IMR-90 (cell line): ENCODE measurements around the gene CNDP1. TPM values are rescaled to one million over a fixed set of nuclear protein-coding genes. Genes with fewer than 3 reads are reported as not detected.

ENCODE experiments used
- ATAC-seq: fragments of 200-7000 bp; cut with Tn5 transposase; 2 replicates; pipeline ENCODE4 v1.9.1; 2020; ENCODE audit warnings: low read depth, mild to moderate bottlenecking, moderate library complexity
- BruUV-seq: library from RNA; stranded (reverse); fragments of 400-500 nt; replicated peaks from 2 replicates; lab custom pipeline; 2021; lab: Mats Ljungman, UMichigan
- CTCF ChIA-PET: fragments of 300-600 bp; formaldehyde crosslinking; extraction: SDS; loops from one replicate; lab custom pipeline; 2021; ENCODE audit warnings: antibody characterized with exemption; lab: Yijun Ruan, JAX
- POLR2A ChIA-PET: fragments of 300-600 bp; sonication (Branson Sonifier 250); formaldehyde crosslinking; loops from one replicate; lab custom pipeline; 2022; ENCODE audit warnings: antibody characterized with exemption; ENCODE audit not compliant: unreplicated experiment; lab: Charles Lee
- DNase-seq: peaks from one replicate; pipeline ENCODE4 v3.0.0; 2013
- H2AFZ ChIP-seq: replicated peaks from 2 replicates; pipeline ENCODE3; 2013; ENCODE audit warnings: low read length, mild to moderate bottlenecking; ENCODE audit not compliant: poor library complexity
- H2AK5ac ChIP-seq: 2 replicates; pipeline ENCODE4 v1.6.1; 2013; ENCODE audit warnings: low read depth, low read length, inconsistent platforms
- H2AK9ac ChIP-seq: replicated peaks from 2 replicates; pipeline ENCODE3; 2013; ENCODE audit warnings: mild to moderate bottlenecking, low read depth, low read length, moderate library complexity; ENCODE audit not compliant: poor library complexity
- H2BK120ac ChIP-seq: 2 replicates; pipeline ENCODE4 v1.6.1; 2013; ENCODE audit warnings: low read depth, low read length, inconsistent platforms
- H2BK15ac ChIP-seq: 3 replicates; pipeline ENCODE4 v1.6.1; 2013; ENCODE audit warnings: low read depth, low read length, inconsistent platforms
- H2BK20ac ChIP-seq: 2 replicates; pipeline ENCODE4 v1.6.1; 2013; ENCODE audit warnings: low read depth, mild to moderate bottlenecking, inconsistent platforms, low read length, moderate library complexity
- H2BK5ac ChIP-seq: 2 replicates; pipeline ENCODE4 v1.6.1; 2013; ENCODE audit warnings: mild to moderate bottlenecking, low read depth, low read length, inconsistent platforms; ENCODE audit not compliant: poor library complexity, severe bottlenecking
- H3K14ac ChIP-seq: replicated peaks from 2 replicates; pipeline ENCODE4 v1.6.1; 2013; ENCODE audit warnings: low read depth, low read length, inconsistent platforms
- H3K18ac ChIP-seq: 2 replicates; pipeline ENCODE4 v1.6.1; 2013; ENCODE audit warnings: low read depth, low read length, control low read depth
- H3K23ac ChIP-seq: 2 replicates; pipeline ENCODE4 v1.6.1; 2013; ENCODE audit warnings: low read depth, low read length, inconsistent platforms
- H3K27ac ChIP-seq: 2 replicates; pipeline ENCODE4 v1.5.1; 2013; ENCODE audit warnings: mild to moderate bottlenecking, control low read depth, low read length; ENCODE audit not compliant: insufficient read depth
- H3K27me3 ChIP-seq: 2 replicates; pipeline ENCODE4 v1.6.1; 2013; ENCODE audit warnings: low read length; ENCODE audit not compliant: control insufficient read depth, insufficient read depth
- H3K36me3 ChIP-seq: 2 replicates; pipeline ENCODE4 v1.6.1; 2013; ENCODE audit warnings: low read length, mixed read lengths; ENCODE audit not compliant: control insufficient read depth, insufficient read depth
- H3K4ac ChIP-seq: 2 replicates; pipeline ENCODE4 v1.6.1; 2013; ENCODE audit warnings: low read depth, low read length, inconsistent platforms
- H3K4me1 ChIP-seq: 2 replicates; pipeline ENCODE4 v1.6.1; 2013; ENCODE audit warnings: low read length, mixed read lengths; ENCODE audit not compliant: control insufficient read depth, insufficient read depth
- H3K4me2 ChIP-seq: 2 replicates; pipeline ENCODE4 v1.6.1; 2013; ENCODE audit warnings: low read depth, mild to moderate bottlenecking, control low read depth, low read length, moderate library complexity
- H3K4me3 ChIP-seq: 2 replicates; pipeline ENCODE4 v1.5.1; 2013; ENCODE audit warnings: low read depth, mild to moderate bottlenecking, control low read depth, low read length, moderate library complexity; ENCODE audit not compliant: insufficient read depth
- H3K56ac ChIP-seq: 2 replicates; pipeline ENCODE4 v1.6.1; 2013; ENCODE audit warnings: low read length, inconsistent platforms; ENCODE audit not compliant: insufficient read depth; ENCODE audit errors: extremely low read depth
- H3K79me1 ChIP-seq, 2 experiments: 2 replicates each; pipeline ENCODE4 v1.6.1; 2013; ENCODE audit warnings: low read length in 2 of 2, inconsistent platforms in 1 of 2, low read depth in 1 of 2
- H3K9ac ChIP-seq: 2 replicates; pipeline ENCODE4 v1.6.1; 2013; ENCODE audit warnings: low read depth, low read length, control low read depth
- H3K9me1 ChIP-seq: 2 replicates; pipeline ENCODE4 v1.6.1; 2013; ENCODE audit warnings: low read length, inconsistent platforms; ENCODE audit not compliant: insufficient read depth
- H3K9me3 ChIP-seq: 2 replicates; pipeline ENCODE4 v1.6.1; 2013; ENCODE audit warnings: low read length; ENCODE audit not compliant: control insufficient read depth, insufficient read depth
- H4K20me1 ChIP-seq: 2 replicates; pipeline ENCODE4 v1.6.1; 2013; ENCODE audit warnings: low read length, inconsistent platforms; ENCODE audit not compliant: insufficient read depth
- H4K5ac ChIP-seq: 2 replicates; pipeline ENCODE4 v1.6.1; 2013; ENCODE audit warnings: mild to moderate bottlenecking, low read depth, low read length, control low read depth
- H4K8ac ChIP-seq, 2 experiments: 2 replicates each; pipeline ENCODE4 v1.6.1; 2013; ENCODE audit warnings: low read depth in 2 of 2, low read length in 2 of 2, control low read depth in 1 of 2, inconsistent platforms in 1 of 2
- H4K91ac ChIP-seq: 2 replicates; pipeline ENCODE4 v1.6.1; 2013; ENCODE audit warnings: low read depth, low read length, inconsistent platforms; ENCODE audit not compliant: insufficient read depth
- BHLHE40 ChIP-seq: fragments of 150-350 bp; IDR thresholded peaks from 2 replicates; pipeline ENCODE4 v1.6.1; 2016; ENCODE audit warnings: mild to moderate bottlenecking, low read depth, low read length
- CEBPB ChIP-seq: IDR thresholded peaks from 2 replicates; pipeline ENCODE4 v1.6.1; 2012; ENCODE audit warnings: low read depth, low read length, improper control_type of control experiment
- CHD1 ChIP-seq: IDR thresholded peaks from 2 replicates; pipeline ENCODE4 v1.6.1; 2012; ENCODE audit warnings: low read depth, low read length, improper control_type of control experiment
- CTCF ChIP-seq: conservative IDR thresholded peaks from 2 replicates; pipeline ENCODE4 v1.5.1; 2012; ENCODE audit warnings: mild to moderate bottlenecking, low read depth, low read length, improper control_type of control experiment
- ELK1 ChIP-seq: fragments of 150-350 bp; IDR thresholded peaks from 2 replicates; pipeline ENCODE4 v1.6.1; 2016; ENCODE audit warnings: low read depth, mild to moderate bottlenecking, low read length, moderate library complexity, borderline replicate concordance
- FOS ChIP-seq: fragments of 150-350 bp; IDR thresholded peaks from 2 replicates; pipeline ENCODE4 v1.6.1; 2016; ENCODE audit warnings: low read depth, low read length
- MAFK ChIP-seq: IDR thresholded peaks from 2 replicates; pipeline ENCODE4 v1.6.1; 2012; ENCODE audit warnings: low read depth, low read length, improper control_type of control experiment
- MAZ ChIP-seq: IDR thresholded peaks from 2 replicates; pipeline ENCODE4 v1.6.1; 2012; ENCODE audit warnings: low read depth, mild to moderate bottlenecking, low read length, improper control_type of control experiment, moderate library complexity, borderline replicate concordance
- MXI1 ChIP-seq: IDR thresholded peaks from 2 replicates; pipeline ENCODE4 v1.6.1; 2012; ENCODE audit warnings: low read depth, mild to moderate bottlenecking, low read length, moderate library complexity, borderline replicate concordance
- NFE2L2 ChIP-seq: fragments of 150-350 bp; IDR thresholded peaks from 2 replicates; pipeline ENCODE4 v1.6.1; 2016; ENCODE audit warnings: low read depth, mild to moderate bottlenecking, low read length
- POLR2A ChIP-seq: IDR thresholded peaks from 2 replicates; pipeline ENCODE4 v1.6.1; 2012; ENCODE audit warnings: mild to moderate bottlenecking, low read depth, low read length
- RAD21 ChIP-seq: IDR thresholded peaks from 2 replicates; pipeline ENCODE4 v1.6.1; 2012; ENCODE audit warnings: low read length, improper control_type of control experiment
- RCOR1 ChIP-seq: IDR thresholded peaks from 2 replicates; pipeline ENCODE4 v1.6.1; 2012; ENCODE audit warnings: mild to moderate bottlenecking, low read length, improper control_type of control experiment; ENCODE audit not compliant: insufficient replicate concordance
- RFX5 ChIP-seq: IDR thresholded peaks from 2 replicates; pipeline ENCODE4 v1.8.0; 2012; ENCODE audit warnings: low read depth, mild to moderate bottlenecking, low read length, moderate library complexity
- SMC3 ChIP-seq: fragments of 150-350 bp; IDR thresholded peaks from 2 replicates; pipeline ENCODE4 v1.6.1; 2016; ENCODE audit warnings: low read depth, mild to moderate bottlenecking, antibody characterized with exemption, low read length, moderate library complexity
- USF2 ChIP-seq: fragments of 150-350 bp; IDR thresholded peaks from 2 replicates; pipeline ENCODE4 v1.6.1; 2017; ENCODE audit warnings: mild to moderate bottlenecking, antibody characterized with exemption, low read length, low read depth
- WGBS, 2 experiments: methylation state at CpG; one replicate each; pipeline versions ENCODE4 v1.1.5 to v1.1.7; 2013; ENCODE audit warnings: missing lambda C conversion rate in 2 of 2; ENCODE audit not compliant: insufficient read length in 1 of 2; ENCODE audit errors: extremely low coverage in 2 of 2; 5-methylcytosine and 5-hydroxymethylcytosine counted together
- dilution Hi-C: fragments of 300-500 bp; cut with HindIII; formaldehyde crosslinking; loops from one replicate; pipeline ENCODE4 v1.14.3; 2018; ENCODE audit warnings: low sequenced_read_pairs; ENCODE audit not compliant: unreplicated experiment
- in situ Hi-C: fragments of 300-500 bp; cut with MboI; formaldehyde crosslinking; loops from 3 replicates; pipeline ENCODE4 v1.14.3; 2019; ENCODE audit warnings: low sequenced_read_pairs, inconsistent platforms, mixed read lengths
- intact Hi-C: fragments of 100-400 bp; cut with micrococcal nuclease; formaldehyde crosslinking; loops from 2 replicates; pipeline ENCODE4 v1.10.0; 2022
- polyA plus RNA-seq, 3 experiments: library from polyadenylated mRNA; depleted of rRNA; stranded (reverse); fragments of >200 nt; gene quantifications; 2 replicates each; pipeline ENCODE4 v1.2.3, GENCODE V29; 2012; ENCODE audit warnings: low replicate concordance in 1 of 3
- total RNA-seq: library from RNA; depleted of rRNA; stranded (reverse); fragments of >200 nt; gene quantifications from 2 replicates; pipeline ENCODE4 v1.2.3, GENCODE V29; 2012

Gene CNDP1
- total and polyA plus RNA-seq, 2 of the 4 experiments (the other 2 are of a cell fraction) = not detected

- no peaks in the 10 kb centered on the region for H4K20me1 ChIP-seq
These were observed 16.6 kb downstream of the CNDP1 start for GRCh38 chr18:74550886-74551285.

More at GRCh38 chr18:74550886-74551285, 16.6 kb downstream of the CNDP1 start:
- Histone ChIP-seq H2BK20ac (no peak overlapping the region), H3K4me1 (peaks cover 3% of the 10 kb centered on the region; the same call in 1 of the 2 replicates), H3K9me1 (peaks cover 6% of the 10 kb centered on the region; the same call in 1 of the 2 replicates), H3K4me3 (no peak overlapping the region), H2BK120ac (no peak overlapping the region), H4K91ac (no peak overlapping the region), H3K27ac (no peak overlapping the region), H2BK15ac (no peak overlapping the region), H3K9ac (no peak overlapping the region), H3K36me3 (no peaks in the 10 kb centered on the region), H2AK9ac (no peak overlapping the region), H3K56ac (no peak overlapping the region), H4K8ac (no peak overlapping the region), H3K18ac (no peak overlapping the region), H3K14ac (no peak overlapping the region), H3K27me3 (peaks cover 15% of the 10 kb centered on the region), H4K5ac (no peak overlapping the region), H2AK5ac (no peak overlapping the region), H3K79me1 (no peaks in the 10 kb centered on the region), H3K23ac (no peak overlapping the region), H3K9me3 (peaks cover 5% of the 10 kb centered on the region), H3K4me2 (no peak overlapping the region), H2BK5ac (no peak overlapping the region), H3K4ac (no peak overlapping the region), H2AFZ (no peak overlapping the region)
- DNase-seq = no peak
- intact Hi-C loops (loop anchor here (5.0 kb wide), 2 partner anchors 54 to 1849 kb away; partner anchors contain the start of gene CNDP2), dilution Hi-C loops (no loop called here), in situ Hi-C loops (loop anchor here (5.0 to 25.0 kb wide), 2 partner anchors 199 to 339 kb away; no protein-coding TSS in a partner anchor)
- TF ChIP-seq SMC3 (no peak), MXI1 (no peak), USF2 (no peak), MAZ (no peak), BHLHE40 (no peak), CHD1 (no peak), RAD21 (no peak), RCOR1 (no peak), RFX5 (no peak), CTCF (no peak), FOS (no peak), CEBPB (no peak), ELK1 (no peak), MAFK (no peak), NFE2L2 (no peak), POLR2A (no peak)
- ChIA-PET CTCF (interaction anchor here (1.3 to 1.5 kb wide), 2 partner anchors 198 to 209 kb away, joined by 6 to 28 read pairs; no protein-coding TSS in a partner anchor), POLR2A (no interaction called here)
- ATAC-seq = no peak
- no TSS peak for BruUV-seq
- 94% methylated on average over 2 of the region's 6 CpGs; no CpG with 5 or more reads in 1 of the 2 experiments for WGBS, 2 experiments
